Esophagus muscularis mucosa (tissue), 4 donors: Measurements from ENCODE around the gene DIP2C. TPM values are rescaled to one million over a fixed set of nuclear protein-coding genes. Genes with fewer than 3 reads are reported as not detected.
A peak's percentile ranks its signal among the peaks of the same experiment; 100 is the strongest.

ENCODE experiments used
- DNase-seq: peaks from one replicate; pipeline ENCODE4 v3.0.0-alpha.2; 2017; ENCODE audit errors: extremely low spot score
- H3K27ac ChIP-seq, 4 donors: fragments of 200-600 bp; sonication (generic); replicated peaks in 1 of 4; 1 replicate in 3 of 4; 2 replicates in 1 of 4; pipeline ENCODE4 v1.5.1; 2016 to 2019; ENCODE audit warnings: mild to moderate bottlenecking in 1 of 4
- H3K27me3 ChIP-seq, 4 donors: fragments of 200-600 bp; sonication (generic); one replicate each; pipeline versions ENCODE4 v1.5.1 to v1.6.0; 2016 to 2019
- H3K36me3 ChIP-seq, 4 donors: fragments of 200-600 bp; sonication (generic); one replicate each; pipeline ENCODE4 v1.5.1; 2016 to 2019
- H3K4me1 ChIP-seq, 4 donors: fragments of 200-600 bp; sonication (generic); one replicate each; pipeline ENCODE4 v1.5.1; 2016 to 2019
- H3K4me3 ChIP-seq, 4 donors: fragments of 200-600 bp; sonication (generic); 1 replicate in 2 of 4; 2 replicates in 2 of 4; pipeline ENCODE4 v1.5.1; 2016 to 2019; ENCODE audit warnings: mild to moderate bottlenecking in 4 of 4, moderate library complexity in 1 of 4
- H3K9me3 ChIP-seq, 4 donors: fragments of 200-600 bp; sonication (generic); 1 replicate in 3 of 4; 2 replicates in 1 of 4; pipeline ENCODE4 v1.5.1; 2016 to 2019
- CTCF ChIP-seq, 3 experiments: fragments of 200-600 bp in 2 of 3; fragments of 450-650 bp in 1 of 3; sonication (generic) in 2 of 3; IDR thresholded peaks; one replicate each; pipeline ENCODE4 v1.5.1; 2017 to 2019; ENCODE audit warnings: antibody characterized with exemption in 3 of 3, mild to moderate bottlenecking in 2 of 3, moderate library complexity in 1 of 3
- EP300 ChIP-seq: sonication (generic); formaldehyde crosslinking; IDR thresholded peaks from one replicate; pipeline ENCODE4 v1.6.1; 2017; ENCODE audit warnings: antibody characterized with exemption
- POLR2A ChIP-seq: fragments of 450-650 bp; IDR thresholded peaks from one replicate; pipeline ENCODE4 v1.6.1; 2017; ENCODE audit warnings: antibody characterized with exemption, moderate library complexity, mild to moderate bottlenecking, low read depth
- POLR2AphosphoS5 ChIP-seq, 2 donors: sonication (generic); formaldehyde crosslinking; IDR thresholded peaks; one replicate each; pipeline ENCODE4 v1.6.1; 2017; ENCODE audit warnings: antibody characterized with exemption in 2 of 2
- WGBS: methylation state at CpG from one replicate; pipeline ENCODE4 v1.1.5; 2018; 5-methylcytosine and 5-hydroxymethylcytosine counted together
- intact Hi-C: fragments of 100-400 bp; cut with DNase I; formaldehyde crosslinking; loops from one replicate; pipeline ENCODE4 v1.15.1; 2023
- total RNA-seq, 4 donors: library from RNA; depleted of rRNA; stranded (reverse); fragments of >200 nt; gene quantifications; one replicate each; pipeline versions ENCODE4 v1.1.0 to v1.2.1, GENCODE V29; 2016

The DIP2C gene
- total RNA-seq, 4 donors from 2014 or later, result 38.6 to 66.4 (median 55.7) TPM

- 50% methylated on average over 11 of the region's 11 CpGs for WGBS
- H3K4me3 ChIP-seq, result no peak overlapping the region
- intact Hi-C loops, result no loop called here
- TF ChIP-seq POLR2A, result no peak
- peak; percentile 64 to 65 for TF ChIP-seq POLR2AphosphoS5 (IDR thresholded peaks at IDR 0.05)
- peak overlapping the region; percentile 86 to 93 (median 90) for H3K27ac ChIP-seq
- no peaks in the 10 kb centered on the region for H3K27me3 ChIP-seq
- DNase-seq, result no peak
- peaks cover 0 to 30% (median 2%) of the 10 kb centered on the region in 4 donors for H3K36me3 ChIP-seq
- H3K9me3 ChIP-seq, result no peaks in the 10 kb centered on the region
- H3K4me1 ChIP-seq, result peaks cover 42 to 84% (median 74%) of the 10 kb centered on the region in 4 donors
Measured at GRCh38 chr10:486206-486605, 203.3 kb downstream of the DIP2C start.

- peaks cover 0 to 30% (median 2%) of the 10 kb centered on the region in 4 donors for H3K36me3 ChIP-seq
- peaks cover 42 to 84% (median 74%) of the 10 kb centered on the region in 4 donors for H3K4me1 ChIP-seq
- no peak for DNase-seq
- H3K27ac ChIP-seq, result peak overlapping the region; percentile 86 to 93 (median 90)
- TF ChIP-seq POLR2AphosphoS5 (IDR thresholded peaks at IDR 0.05), result no peak
- TF ChIP-seq EP300, result peak; percentile 16
- intact Hi-C loops, result no loop called here
- H3K27me3 ChIP-seq, result no peaks in the 10 kb centered on the region
- H3K4me3 ChIP-seq, result peak overlapping the region in 3 of 4 donors; percentile 46 to 55 (median 50)
- no peaks in the 10 kb centered on the region for H3K9me3 ChIP-seq
- WGBS, result 45% methylated on average over 7 of the region's 7 CpGs
Measured at GRCh38 chr10:485776-486175, 203.7 kb downstream of the DIP2C start.

- 50% methylated on average over 31 of the region's 31 CpGs for WGBS
- intact Hi-C loops, result no loop called here
- DNase-seq, result no peak
- Histone ChIP-seq H3K36me3 (peaks cover 0 to 30% (median 2%) of the 10 kb centered on the region in 4 donors), H3K9me3 (no peaks in the 10 kb centered on the region), H3K4me3 (peak overlapping the region; percentile 37 to 55 (median 48)), H3K27me3 (no peaks in the 10 kb centered on the region), H3K4me1 (peaks cover 38 to 82% (median 72%) of the 10 kb centered on the region in 4 donors), H3K27ac (peak overlapping the region; percentile 86 to 93 (median 90))
- TF ChIP-seq EP300 (no peak), POLR2A (no peak), CTCF (IDR thresholded peaks at IDR 0.05) (no peak), POLR2AphosphoS5 (IDR thresholded peaks at IDR 0.05) (peak in 1 of 2 donors; percentile 4)
Measured at GRCh38 chr10:484925-485661, 204.4 kb downstream of the DIP2C start.

- Histone ChIP-seq H3K9me3 (no peaks in the 10 kb centered on the region), H3K27me3 (no peaks in the 10 kb centered on the region), H3K4me1 (peaks cover 36 to 80% (median 71%) of the 10 kb centered on the region in 4 donors), H3K36me3 (peaks cover 0 to 30% (median 2%) of the 10 kb centered on the region in 4 donors), H3K27ac (peak overlapping the region; percentile 86 to 93 (median 90)), H3K4me3 (peak overlapping the region; percentile 37 to 55 (median 48))
- TF ChIP-seq CTCF (IDR thresholded peaks at IDR 0.05), result no peak
- TF ChIP-seq POLR2AphosphoS5 (IDR thresholded peaks at IDR 0.05), result peak; percentile 8 to 46
- no peak for TF ChIP-seq EP300
- TF ChIP-seq POLR2A, result no peak
- DNase-seq, result no peak
- 49% methylated on average over 24 of the region's 24 CpGs for WGBS
- intact Hi-C loops, result no loop called here
Measured at GRCh38 chr10:484441-484924, 205.0 kb downstream of the DIP2C start.

- WGBS, result 73% methylated on average over 17 of the region's 19 CpGs
- Histone ChIP-seq H3K9me3 (no peaks in the 10 kb centered on the region), H3K36me3 (peaks cover 0 to 30% (median 2%) of the 10 kb centered on the region in 4 donors), H3K4me1 (peaks cover 24 to 74% (median 61%) of the 10 kb centered on the region in 4 donors), H3K27ac (peak overlapping the region; percentile 65 to 93 (median 86)), H3K4me3 (no peak overlapping the region), H3K27me3 (no peaks in the 10 kb centered on the region)
- DNase-seq, result no peak
- intact Hi-C loops, result no loop called here
- no peak for TF ChIP-seq EP300
- no peak for TF ChIP-seq CTCF (IDR thresholded peaks at IDR 0.05)
- no peak for TF ChIP-seq POLR2AphosphoS5 (IDR thresholded peaks at IDR 0.05)
- TF ChIP-seq POLR2A, result no peak
Measured at GRCh38 chr10:483261-483660, 206.2 kb downstream of the DIP2C start.
